Occipital lobe (tissue), 2 donors: Measurements from ENCODE around the gene RASGRP3. TPM values are rescaled to one million over a fixed set of nuclear protein-coding genes. Genes with fewer than 3 reads are reported as not detected.

ENCODE experiments used
- DNase-seq: peaks from one replicate; lab custom pipeline; 2025; lab: John Stamatoyannopoulos, UW
- total RNA-seq: library from RNA; depleted of rRNA; stranded (reverse); fragments of >200 nt; gene quantifications from one replicate; pipeline ENCODE4 v1.2.3, GENCODE V29; 2014

RASGRP3 gene
- total RNA-seq, 1 donor from 2014 or later = 11.1 TPM

DNA sequence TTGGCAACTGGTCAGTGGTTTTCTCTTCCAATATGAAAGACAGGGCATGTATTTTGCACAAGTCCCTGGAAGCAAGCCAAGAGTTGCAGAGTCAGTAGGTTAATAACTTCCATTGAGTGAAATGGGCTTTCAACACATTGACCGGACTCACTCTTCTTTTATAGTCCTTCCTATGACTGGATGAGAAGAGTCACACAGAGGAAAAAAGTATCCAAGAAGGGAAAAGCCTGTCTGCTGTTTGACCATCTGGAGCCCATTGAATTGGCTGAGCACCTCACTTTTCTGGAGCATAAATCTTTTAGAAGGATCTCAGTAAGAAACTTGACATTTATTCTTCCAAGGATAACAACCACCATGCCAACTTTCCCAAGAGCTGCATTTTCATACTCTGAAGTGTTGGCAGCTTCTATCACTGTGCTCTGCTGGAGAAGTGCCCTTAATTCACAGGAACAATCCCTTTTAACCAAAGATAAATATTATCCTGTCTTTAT lies 45.4 kb downstream of the RASGRP3 start:
- no peak for DNase-seq

DNA sequence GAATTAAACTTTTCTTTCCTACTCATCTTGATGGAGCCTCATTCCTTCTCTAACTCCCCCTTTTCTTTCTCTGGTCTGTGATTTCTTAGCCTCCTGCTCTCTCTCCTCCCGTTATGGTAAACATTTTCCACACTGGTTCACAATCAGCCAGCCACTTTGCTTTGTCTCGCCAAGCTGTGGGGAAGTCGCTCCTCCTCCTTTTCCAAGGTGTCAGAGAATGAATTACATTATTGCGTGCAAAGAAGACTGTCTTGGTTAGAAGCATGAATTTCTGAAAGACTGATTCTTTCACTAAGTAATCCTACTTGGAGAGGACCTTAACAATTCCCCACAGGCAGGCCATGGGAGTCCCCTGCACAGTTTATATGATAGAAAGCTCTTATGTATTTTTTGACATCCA lies 46.1 kb downstream of the RASGRP3 start:
- DNase-seq = no peak

DNA sequence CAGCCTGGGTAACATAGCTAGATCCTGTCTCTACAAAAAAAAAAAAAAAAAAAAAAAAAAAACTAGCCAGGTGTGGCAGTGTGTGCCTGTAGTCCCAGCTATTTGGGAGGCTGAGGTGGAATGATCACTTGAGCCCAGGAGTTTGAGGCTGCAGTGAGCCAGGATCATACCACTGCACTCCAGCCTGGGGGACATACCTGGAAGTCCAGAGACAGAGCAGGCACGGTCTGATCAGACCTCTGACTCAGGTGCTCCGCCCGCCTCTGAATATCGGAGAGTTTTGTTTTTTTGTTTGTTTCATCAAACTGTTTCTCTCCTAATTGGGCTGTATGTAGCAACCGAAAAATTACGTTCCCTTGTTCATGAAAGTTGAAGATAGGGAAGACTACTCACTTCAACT lies 49.2 kb downstream of the RASGRP3 start:
- DNase-seq = no peak

DNA sequence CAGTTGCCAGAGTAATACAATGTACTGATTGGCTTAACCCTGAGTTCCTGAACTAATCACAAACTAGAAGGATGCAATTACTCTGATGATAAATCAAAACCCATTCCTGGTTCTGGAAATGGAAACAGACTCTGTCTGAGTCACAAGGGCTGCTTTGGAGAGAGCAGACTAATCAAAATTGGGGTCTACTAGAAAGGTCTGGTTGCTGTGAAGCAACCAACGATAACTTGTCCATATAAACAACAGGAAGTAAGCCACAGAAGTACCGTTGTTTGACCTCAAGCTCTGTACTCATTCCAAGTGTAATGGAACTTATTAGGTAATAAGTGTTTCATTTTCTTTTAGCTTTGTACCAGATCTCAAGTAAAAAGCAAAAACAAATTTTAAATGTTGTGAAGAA lies 49.7 kb downstream of the RASGRP3 start:
- no peak for DNase-seq

DNA sequence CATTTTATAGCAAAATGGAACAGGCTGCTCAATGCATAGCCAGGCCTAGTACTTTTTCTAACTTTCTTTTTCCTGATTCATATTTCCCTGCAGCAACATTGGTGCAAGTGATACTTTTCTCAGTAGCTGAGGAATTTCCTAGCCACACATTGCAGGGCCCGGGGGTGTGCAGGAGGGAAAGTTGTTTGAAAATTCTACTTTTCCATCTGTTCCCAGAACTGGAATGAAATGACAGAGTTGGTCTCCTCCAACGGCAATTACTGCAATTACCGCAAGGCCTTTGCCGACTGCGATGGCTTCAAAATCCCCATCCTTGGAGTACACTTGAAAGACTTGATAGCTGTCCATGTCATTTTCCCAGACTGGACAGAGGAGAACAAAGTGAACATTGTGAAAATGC lies 50.5 kb downstream of the RASGRP3 start:
- DNase-seq = no peak

DNA sequence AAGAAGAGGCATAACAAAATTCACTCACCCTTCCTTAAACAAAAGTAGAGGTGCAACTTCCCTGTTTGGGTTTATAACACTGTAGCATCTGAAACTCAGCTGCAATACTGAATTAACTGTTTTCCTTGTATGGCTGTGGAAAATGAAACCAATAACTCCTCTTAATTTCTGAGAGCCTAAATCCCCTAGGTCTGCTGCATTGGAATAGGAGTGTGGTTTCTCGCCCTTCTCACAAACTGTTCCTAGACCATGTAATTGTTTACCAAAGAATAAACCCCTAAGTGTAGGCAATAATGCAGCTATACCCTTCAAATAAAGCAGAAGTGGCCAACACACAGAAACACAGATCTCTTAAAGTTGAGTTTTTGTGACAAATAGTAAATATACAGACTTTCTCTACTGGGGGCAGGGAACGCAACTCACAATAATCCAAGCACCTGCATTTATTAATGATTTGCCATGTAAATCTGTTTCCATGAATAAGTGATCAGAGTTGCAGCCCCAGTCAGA lies 52.0 kb downstream of the RASGRP3 start:
- DNase-seq = no peak

DNA sequence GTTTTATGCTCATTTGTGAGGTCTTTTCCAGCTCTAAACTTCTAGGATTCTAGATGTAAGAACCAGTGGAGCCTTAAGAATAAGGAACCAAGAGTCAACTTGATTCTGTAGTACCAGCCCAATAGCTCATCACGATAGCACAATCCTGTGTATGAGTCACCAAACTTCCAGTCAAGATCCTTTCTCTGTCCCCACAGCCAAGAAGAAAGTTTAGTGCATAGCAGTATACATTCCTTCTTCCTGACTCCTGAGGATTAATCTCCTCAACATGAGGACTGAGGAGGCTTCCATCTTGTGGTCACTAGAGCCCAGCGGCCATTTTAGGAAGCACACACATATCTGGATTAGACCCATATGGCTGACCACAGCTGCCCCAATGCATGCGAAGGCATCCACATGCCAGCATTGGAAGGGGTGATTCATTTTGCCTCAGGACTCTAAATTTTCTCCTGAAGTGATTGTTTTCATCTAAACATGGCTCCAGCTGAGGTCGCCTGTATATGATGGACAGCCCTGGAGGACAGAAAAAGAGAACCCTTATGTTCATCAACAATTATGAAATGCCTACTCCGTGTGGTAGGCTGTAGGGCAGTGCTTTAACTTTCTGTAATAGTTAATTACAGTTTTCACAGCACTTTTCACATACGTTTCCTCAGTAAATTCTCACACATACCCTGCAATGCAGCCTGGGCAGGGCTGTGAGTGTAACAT lies 53.5 kb downstream of the RASGRP3 start:
- DNase-seq = no peak

DNA sequence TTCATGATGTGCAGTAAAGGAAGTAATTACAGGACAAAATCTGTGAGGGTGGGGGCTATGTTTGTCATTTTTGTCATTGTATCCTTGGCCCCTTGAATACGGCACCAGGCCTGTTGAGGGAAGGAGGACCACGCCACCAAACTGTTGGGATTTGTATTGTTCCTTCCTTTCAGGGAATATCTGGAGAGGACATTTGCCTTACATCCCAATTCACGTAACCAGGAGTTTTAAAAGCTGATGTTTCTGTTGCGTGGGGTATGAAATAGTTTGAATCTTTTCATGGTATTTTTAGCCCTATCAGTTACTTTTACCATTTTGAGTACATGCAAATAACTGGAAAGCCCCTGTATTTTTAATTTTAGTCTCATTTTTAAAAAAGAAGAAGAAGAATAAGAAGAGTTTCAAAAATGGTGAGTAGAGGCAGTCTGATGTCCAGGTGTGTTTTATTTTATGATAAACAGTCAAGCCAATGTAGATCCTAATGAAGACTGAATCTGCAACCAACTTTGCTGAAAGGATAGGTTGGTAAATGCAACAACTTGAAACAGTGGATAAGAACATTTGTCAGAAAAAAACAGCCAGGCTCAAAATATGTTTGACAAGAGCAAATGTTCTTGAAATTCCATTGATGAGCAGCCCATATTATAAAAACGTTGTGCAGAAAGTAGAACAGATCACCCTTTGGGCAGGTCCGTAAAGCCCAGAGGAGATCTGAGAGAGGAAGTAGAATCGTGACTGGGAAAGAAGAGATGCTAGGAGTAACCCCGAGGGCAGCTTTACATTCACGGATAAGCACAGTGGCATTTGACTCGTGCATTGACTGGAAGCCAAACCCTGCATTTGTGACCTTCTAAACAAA lies 54.5 kb downstream of the RASGRP3 start:
- no peak for DNase-seq

DNA sequence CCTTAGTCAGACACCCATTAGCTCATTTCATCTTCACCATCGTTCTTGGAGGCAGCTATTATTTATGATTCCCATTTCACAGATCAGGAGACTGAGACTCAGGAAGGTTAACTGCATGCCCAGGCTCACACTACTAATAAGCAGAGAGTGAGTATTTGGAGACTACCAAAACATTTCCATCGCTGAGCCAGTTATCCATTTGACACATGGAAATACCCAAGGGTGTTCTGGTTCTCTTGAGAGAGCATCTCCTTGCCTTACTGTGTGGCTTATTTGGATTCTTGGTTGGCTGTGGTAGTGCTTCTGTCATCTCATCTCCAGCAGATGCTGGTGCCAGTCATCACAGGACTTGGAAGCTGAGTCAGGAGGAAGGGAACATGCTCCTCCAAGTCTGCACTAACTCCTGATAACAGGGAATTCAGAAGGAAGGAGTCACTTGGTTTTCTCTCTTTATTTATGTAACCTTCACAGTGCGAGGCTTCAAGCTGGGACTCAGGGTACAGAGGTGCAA lies 55.2 kb downstream of the RASGRP3 start:
- DNase-seq = no peak

DNA sequence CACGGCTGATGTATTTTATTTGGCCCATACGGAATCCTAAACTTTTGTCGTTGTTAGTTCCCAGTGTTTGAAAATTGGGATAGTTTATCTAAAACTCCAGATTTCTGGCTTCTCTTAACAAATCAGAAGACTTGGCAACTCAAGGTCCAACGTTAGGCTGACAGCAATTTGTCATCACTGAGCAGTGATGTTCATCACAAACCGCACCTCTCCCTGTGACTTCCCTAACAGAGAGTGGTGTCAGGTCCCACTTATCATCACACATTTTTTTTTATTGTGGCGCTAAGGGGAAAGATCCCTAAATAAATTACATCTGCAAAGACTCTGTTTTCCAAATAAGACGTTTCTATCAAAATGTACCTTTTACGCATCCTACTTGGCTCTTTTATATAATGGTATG lies 55.7 kb downstream of the RASGRP3 start:
- DNase-seq = no peak

DNA sequence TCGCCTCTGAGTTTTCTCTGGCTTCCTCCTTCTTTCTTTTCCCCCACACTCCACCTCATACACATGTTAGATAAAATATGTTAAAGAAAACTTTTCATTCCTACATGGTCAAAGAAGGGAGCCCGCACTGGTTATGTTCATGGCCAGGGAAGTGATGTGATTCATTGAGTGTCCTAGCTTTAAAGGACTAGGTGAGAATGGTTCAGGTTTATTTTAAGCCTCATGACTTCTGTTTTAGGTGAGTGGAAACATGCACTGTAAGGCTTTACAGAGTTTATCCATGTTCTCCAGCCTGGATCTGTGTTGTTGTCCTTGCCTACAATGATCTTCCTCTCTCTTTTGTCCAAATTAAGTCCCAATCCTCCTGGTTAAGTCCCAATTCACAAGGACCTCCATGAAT lies 56.5 kb downstream of the RASGRP3 start:
- DNase-seq = no peak

DNA sequence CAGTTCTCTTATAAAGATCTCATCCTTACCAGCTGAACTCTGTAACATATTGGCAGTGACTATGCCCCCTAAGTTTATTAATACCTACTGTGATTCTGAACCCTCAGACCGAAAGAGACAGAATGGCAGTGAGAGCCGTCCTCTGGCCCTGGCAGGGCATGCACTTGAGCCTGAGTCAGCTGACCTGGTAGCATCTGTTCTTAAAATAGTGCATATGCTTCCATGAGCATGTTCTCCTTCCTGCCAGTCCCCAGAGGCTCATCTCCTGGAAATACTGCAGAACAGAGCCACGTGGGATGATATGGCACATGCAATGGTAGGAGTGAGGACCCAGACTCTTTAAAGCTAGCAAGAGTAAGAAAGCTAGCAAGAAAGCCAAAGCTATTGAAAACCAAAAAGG lies 59.0 kb downstream of the RASGRP3 start:
- DNase-seq = no peak

DNA sequence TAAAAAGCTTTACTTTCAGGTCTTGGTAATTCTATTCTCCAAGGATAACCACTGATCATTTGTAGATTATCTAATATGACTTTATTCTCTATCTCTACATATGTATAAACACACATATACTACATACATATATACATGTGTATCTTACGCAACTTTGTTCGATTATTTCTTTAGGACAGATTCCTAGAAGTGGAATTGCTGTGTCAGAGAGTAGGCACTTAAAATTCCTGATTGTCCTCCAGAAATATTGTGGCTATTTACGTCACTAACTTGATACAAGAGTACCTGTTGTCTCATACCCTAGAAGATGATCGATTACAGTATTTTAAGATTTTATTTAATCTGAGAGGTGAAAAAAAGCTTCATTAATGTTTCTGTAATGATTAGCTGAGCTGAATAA lies 64.8 kb downstream of the RASGRP3 start:
- DNase-seq = no peak

DNA sequence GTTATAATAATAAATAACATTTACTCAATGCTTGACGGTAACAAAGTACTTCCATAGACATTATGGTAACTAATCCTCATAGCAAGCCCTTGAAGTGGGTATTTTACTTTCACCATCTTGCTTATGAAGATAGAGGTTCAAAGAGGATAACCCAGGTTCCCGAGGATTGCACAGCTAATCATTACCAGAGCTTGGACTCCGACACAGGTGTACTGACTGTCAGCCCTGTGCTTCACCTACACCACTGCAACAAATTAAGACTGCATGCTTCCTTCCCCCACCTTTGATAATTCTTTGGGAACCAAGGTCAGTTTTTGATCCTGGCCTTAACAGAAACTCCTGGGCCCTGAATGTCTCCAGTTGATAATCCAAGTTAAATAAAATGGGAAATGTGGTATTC lies 73.8 kb downstream of the RASGRP3 start:
- no peak for DNase-seq

DNA sequence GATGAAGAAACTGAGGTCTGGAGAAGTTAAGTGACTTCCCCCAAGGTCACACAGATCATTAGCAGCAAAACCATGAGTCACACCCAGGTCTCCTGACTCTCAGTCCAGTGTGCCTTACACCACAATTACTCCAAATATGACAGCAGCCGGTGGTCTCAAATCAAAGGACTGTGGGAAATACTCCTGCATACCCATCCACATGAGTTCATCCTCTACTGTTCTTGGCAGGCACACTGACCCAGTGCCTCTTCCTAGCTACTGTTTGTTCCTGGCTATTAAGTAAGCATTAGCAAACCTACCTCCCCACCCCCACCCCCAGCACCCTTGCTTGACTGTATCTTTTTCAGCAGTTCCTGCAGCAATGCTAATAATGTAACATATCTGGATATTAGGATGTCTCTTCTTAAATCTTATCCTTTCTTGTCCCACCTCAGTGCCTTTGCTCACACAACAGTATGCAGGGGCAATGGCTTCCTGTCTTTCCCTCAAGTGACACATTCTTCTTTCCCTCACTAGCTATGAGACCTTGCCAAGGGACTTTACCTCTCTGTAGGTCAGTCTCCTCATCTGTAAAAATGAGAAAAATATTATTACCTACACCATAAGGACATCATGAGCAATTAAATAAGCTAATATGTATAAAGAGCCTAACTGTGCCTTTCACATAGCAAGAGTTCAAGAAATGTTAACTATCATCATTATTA lies 76.5 kb downstream of the RASGRP3 start:
- DNase-seq = no peak

DNA sequence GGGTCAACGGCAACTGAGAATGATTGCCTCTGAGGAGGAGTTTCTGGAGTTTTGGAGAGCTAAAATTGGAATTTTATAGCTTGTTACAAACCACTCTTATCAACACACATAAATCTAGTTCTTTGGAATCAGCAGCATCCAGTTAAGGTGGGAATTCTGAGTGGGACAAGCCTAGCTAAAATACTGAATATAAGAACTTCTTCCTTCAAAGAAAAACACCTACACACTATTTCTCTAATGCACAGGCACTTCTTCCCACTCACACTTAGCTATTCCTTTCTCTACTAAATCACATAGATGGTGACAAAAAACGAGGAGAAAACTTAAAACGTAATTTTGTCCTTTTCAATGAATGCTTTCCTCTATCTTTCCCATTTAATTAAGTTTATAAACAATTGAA lies 79.2 kb downstream of the RASGRP3 start:
- DNase-seq = no peak

DNA sequence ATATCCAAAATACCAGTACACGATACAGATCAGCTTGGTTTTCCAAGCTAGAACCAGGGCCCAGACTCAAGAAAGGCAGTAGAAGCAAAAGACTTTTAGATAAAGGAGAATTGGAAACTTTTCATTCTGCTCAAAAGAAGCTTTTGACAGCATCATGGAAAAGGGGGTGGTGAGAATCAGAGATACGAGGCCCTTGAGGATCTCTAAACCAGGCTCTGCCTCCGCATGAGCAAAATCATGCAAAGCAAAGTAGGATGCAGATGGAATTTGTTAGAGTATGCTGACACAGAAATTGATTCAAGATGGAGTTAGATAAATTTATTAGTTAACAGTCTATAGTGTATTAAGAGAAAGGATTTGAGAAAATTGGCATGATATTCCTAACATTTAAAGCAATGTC lies 82.9 kb downstream of the RASGRP3 start:
- DNase-seq = no peak

DNA sequence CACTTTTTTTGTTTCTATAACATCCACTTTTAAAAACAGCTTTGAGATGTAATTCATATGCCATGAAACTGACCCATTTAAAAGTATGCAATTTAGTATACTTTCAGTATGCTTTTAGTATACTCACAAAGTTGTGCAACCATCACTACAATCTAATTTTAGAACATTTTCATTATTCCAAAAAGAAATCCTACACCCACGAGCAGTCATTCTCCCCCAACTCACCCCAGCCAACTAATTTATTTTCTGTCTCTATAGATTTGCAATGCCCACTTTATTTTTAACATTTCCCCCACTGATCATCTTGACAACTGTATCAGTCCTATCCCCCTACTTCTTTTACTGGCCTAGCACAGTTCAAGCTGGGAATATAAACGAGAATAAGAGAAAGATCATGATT lies 83.6 kb downstream of the RASGRP3 start:
- DNase-seq = no peak

DNA sequence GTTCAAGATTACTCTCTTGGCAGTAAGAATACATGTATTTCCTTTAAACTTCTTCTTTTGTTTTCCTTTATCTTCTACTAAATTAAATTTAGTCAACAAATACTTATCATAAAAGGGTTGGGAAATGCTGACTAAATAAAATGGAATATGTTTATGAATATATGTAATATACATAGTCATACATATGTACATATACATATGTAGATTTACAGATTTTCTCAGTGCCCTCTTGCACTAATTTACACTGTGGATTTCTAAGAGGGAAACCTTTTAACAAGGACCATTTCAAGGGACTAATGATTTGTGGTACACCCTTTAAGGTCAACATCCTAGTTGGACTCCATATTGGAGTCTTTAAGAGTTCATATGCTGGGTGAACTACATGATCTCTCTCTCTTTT lies 85.4 kb downstream of the RASGRP3 start:
- DNase-seq = no peak

DNA sequence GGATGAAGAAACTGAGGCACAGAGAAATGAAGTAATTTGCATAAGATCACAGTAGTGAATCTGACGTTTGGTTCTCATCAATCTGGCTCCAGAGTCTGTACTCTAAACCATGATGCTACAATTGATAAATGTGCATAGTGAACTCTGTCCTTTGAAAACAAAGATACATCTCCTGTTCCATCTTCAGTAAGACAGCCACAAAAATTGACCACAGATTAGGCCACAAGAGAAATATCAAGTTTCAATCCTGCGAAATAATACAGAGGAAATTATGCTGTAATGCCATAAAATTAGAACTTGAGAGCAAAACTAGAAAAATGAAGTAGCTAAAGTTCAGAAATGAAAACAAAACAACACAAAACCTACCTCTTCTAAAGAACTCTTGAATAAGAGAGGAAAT lies 94.2 kb downstream of the RASGRP3 start:
- DNase-seq = no peak

DNA sequence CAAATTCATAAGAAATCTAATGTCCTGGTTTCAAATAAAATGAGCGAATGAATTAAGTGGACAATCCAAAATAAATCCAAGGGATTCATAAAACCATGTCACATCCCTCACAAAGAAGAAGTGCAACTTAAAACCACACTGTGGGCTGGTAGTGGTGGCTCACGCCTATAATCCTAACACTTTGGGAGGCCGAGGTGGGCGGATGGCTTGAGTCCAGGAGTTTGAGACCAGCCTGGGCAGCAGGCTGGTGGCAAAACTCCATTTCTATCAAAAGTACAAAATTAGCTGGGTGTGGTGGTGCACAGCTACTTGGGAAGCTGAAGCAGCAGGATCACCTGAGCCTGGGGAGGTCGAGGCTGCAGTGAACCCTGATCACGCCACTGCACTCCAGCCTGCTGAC lies 97.2 kb downstream of the RASGRP3 start:
- DNase-seq = no peak

DNA sequence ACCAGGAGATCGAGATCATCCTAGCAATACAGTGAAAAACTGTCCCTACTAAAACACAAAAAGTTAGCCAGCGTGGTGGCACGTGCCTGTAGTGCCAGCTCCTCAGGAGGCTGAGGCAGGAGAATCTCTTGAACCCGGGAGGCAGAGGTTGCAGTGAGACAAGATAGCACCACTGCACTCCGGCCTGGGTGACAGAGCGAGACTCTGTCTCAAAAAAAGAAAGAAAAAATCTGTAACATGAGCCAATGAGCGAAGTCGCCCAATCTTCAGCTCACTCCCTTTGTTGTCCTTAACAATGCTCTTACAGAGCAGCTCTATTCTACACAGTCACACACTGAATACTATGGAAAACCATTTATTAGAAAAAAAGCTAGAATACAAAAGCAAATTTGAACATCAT lies 100.6 kb downstream of the RASGRP3 start:
- no peak for DNase-seq
